ENCODE data around the gene NCOA7.

DNA sequence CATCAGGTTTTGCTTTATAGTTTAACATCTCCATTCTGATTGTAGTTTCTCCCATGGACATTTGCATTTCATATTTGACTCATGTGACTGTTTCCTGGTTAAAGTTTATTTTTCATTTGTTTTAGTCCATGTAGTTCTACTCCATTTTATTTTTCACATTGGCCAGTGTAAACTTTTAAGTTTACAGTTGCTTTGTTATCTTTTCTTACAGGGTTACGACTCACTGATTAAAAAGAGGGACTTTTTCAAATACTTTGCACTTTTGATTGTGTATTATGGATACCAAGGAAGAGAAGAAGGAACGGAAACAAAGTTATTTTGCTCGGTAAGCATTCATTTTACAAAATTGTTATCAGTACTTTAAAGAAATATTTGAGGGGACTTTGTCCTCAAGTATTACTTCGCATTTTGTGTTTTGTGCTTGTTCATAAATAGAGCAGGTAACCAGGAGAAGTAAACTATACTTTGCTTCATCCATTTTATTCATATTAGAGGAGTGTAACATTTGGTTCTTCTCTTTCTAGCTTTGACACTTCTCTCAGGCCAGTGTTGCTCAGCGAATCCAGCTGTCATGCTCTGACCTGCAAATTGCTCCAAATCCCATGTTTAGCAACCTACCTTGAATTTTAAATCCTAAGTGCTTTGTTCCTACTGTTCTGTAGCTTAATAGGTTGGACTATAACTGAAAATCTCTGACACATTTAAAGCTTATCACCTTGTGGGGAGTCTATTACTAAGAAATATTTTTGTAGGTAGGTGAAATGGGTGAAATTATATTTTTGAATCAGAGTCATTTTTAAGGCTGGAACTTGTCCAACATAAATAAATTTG lies 24.5 kb downstream of the NCOA7 start:
- TF ChIP-seq, protein P1, sequence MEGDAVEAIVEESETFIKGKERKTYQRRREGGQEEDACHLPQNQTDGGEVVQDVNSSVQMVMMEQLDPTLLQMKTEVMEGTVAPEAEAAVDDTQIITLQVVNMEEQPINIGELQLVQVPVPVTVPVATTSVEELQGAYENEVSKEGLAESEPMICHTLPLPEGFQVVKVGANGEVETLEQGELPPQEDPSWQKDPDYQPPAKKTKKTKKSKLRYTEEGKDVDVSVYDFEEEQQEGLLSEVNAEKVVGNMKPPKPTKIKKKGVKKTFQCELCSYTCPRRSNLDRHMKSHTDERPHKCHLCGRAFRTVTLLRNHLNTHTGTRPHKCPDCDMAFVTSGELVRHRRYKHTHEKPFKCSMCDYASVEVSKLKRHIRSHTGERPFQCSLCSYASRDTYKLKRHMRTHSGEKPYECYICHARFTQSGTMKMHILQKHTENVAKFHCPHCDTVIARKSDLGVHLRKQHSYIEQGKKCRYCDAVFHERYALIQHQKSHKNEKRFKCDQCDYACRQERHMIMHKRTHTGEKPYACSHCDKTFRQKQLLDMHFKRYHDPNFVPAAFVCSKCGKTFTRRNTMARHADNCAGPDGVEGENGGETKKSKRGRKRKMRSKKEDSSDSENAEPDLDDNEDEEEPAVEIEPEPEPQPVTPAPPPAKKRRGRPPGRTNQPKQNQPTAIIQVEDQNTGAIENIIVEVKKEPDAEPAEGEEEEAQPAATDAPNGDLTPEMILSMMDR (IDR thresholded peaks at IDR 0.05) = no peak
- no peak for TF ChIP-seq POLR2A (IDR thresholded peaks at IDR 0.05)
